DMS 273 treated with DMSO at 0.1 percent for 48 hours (cell line): ENCODE data around the gene EMP2.
"Not testable (repeated sequence)": the region's sequence is repeated elsewhere in the genome, so short reads cannot be mapped to it uniquely, and the experiment has no call there.

Source experiments
- DNase-seq: peaks from one replicate; lab custom pipeline; 2025; lab: John Stamatoyannopoulos, UW

EMP2 gene

GRCh38 chr16:10578474-10579316 lies 1.7 kb downstream of the EMP2 start:
- no peak for DNase-seq

GRCh38 chr16:10577305-10578202 lies 2.8 kb downstream of the EMP2 start:
- peak; percentile 54 for DNase-seq

- no peak for DNase-seq
Observed at GRCh38 chr16:10576390-10577304, 3.8 kb downstream of the EMP2 start.

- DNase-seq, result no peak
Observed at GRCh38 chr16:10575506-10576130, 4.8 kb downstream of the EMP2 start.

- no peak for DNase-seq
Observed at GRCh38 chr16:10572611-10573010, 7.8 kb downstream of the EMP2 start.

GRCh38 chr16:10571354-10571753 lies 9.0 kb downstream of the EMP2 start:
- DNase-seq, result no peak

GRCh38 chr16:10569621-10570020 lies 10.8 kb downstream of the EMP2 start:
- no peak for DNase-seq

GRCh38 chr16:10566613-10567012 lies 13.8 kb downstream of the EMP2 start:
- DNase-seq, result no peak

GRCh38 chr16:10565167-10565566 lies 15.2 kb downstream of the EMP2 start:
- DNase-seq, result no peak

- no peak for DNase-seq
Observed at GRCh38 chr16:10564591-10564990, 15.8 kb downstream of the EMP2 start.

GRCh38 chr16:10562361-10562899 lies 18.0 kb downstream of the EMP2 start:
- DNase-seq, result no peak

- DNase-seq, result no peak
Observed at GRCh38 chr16:10561425-10561824, 19.0 kb downstream of the EMP2 start.

GRCh38 chr16:10561001-10561400 lies 19.4 kb downstream of the EMP2 start:
- no peak for DNase-seq

GRCh38 chr16:10559792-10560191 lies 20.6 kb downstream of the EMP2 start:
- DNase-seq, result not testable (repeated sequence)

GRCh38 chr16:10558746-10559641 lies 21.4 kb downstream of the EMP2 start:
- no peak for DNase-seq

GRCh38 chr16:10558305-10558704 lies 22.1 kb downstream of the EMP2 start:
- DNase-seq, result no peak

- DNase-seq, result no peak
Observed at GRCh38 chr16:10557750-10558149, 22.6 kb downstream of the EMP2 start.

- DNase-seq, result no peak
Observed at GRCh38 chr16:10556236-10556635, 24.2 kb downstream of the EMP2 start.

GRCh38 chr16:10554569-10554968 lies 25.8 kb downstream of the EMP2 start:
- DNase-seq, result no peak

- DNase-seq, result no peak
Observed at GRCh38 chr16:10552998-10553491, 27.4 kb downstream of the EMP2 start.
